ENCODE data around the gene HSPB6.
A peak's percentile ranks its signal among the peaks of the same experiment; 100 is the strongest.

DNA sequence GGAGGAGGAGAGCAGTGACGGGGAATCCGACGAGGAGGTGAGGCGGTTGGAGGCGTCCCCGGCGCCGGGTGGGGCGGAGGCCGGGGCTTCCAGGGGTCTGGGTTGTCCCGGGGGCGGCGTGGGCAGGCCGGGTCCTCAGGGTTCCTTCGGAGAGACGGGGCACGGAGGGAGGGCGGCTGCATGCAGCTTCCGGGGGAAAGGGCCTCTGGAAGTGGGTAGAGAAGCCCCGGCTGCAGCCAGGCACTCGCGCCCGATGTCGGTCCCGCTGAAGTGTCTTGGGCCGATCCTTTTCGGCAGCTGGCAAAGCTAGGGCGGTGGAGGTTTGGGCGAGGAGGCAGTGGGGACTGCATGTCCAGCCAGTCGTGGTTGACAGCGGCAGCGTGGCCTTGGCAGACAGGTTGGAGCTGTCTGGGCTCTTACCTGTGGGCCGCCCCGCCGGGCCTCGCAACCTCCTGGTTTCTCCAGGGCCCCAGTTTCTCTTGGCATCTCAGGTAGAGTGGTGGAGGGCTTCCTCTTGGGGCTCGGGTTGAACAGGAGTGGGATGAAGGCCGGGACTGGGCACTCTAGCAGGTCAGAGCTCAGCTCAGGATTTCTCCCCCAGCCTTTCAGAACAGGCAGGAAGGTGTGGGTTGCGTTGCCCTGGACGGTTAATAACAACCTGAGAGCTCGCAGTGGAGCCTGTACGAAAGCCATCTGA lies 38.3 kb downstream of the HSPB6 start:
- TF ChIP-seq, protein P1, sequence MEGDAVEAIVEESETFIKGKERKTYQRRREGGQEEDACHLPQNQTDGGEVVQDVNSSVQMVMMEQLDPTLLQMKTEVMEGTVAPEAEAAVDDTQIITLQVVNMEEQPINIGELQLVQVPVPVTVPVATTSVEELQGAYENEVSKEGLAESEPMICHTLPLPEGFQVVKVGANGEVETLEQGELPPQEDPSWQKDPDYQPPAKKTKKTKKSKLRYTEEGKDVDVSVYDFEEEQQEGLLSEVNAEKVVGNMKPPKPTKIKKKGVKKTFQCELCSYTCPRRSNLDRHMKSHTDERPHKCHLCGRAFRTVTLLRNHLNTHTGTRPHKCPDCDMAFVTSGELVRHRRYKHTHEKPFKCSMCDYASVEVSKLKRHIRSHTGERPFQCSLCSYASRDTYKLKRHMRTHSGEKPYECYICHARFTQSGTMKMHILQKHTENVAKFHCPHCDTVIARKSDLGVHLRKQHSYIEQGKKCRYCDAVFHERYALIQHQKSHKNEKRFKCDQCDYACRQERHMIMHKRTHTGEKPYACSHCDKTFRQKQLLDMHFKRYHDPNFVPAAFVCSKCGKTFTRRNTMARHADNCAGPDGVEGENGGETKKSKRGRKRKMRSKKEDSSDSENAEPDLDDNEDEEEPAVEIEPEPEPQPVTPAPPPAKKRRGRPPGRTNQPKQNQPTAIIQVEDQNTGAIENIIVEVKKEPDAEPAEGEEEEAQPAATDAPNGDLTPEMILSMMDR (IDR thresholded peaks at IDR 0.05; ENCODE audit: insufficient read depth, low read length) = no peak
- TF ChIP-seq GABPA (IDR thresholded peaks at IDR 0.05; ENCODE audit: low read depth) (no peak), POLR2AphosphoS5 (IDR thresholded peaks at IDR 0.05; ENCODE audit: low read depth) (peak; percentile 35; the same call in 1 of the 2 replicates), SPI1 (IDR thresholded peaks at IDR 0.05; ENCODE audit: borderline replicate concordance, low read depth) (no peak)
- TF ChIP-seq, protein P2, sequence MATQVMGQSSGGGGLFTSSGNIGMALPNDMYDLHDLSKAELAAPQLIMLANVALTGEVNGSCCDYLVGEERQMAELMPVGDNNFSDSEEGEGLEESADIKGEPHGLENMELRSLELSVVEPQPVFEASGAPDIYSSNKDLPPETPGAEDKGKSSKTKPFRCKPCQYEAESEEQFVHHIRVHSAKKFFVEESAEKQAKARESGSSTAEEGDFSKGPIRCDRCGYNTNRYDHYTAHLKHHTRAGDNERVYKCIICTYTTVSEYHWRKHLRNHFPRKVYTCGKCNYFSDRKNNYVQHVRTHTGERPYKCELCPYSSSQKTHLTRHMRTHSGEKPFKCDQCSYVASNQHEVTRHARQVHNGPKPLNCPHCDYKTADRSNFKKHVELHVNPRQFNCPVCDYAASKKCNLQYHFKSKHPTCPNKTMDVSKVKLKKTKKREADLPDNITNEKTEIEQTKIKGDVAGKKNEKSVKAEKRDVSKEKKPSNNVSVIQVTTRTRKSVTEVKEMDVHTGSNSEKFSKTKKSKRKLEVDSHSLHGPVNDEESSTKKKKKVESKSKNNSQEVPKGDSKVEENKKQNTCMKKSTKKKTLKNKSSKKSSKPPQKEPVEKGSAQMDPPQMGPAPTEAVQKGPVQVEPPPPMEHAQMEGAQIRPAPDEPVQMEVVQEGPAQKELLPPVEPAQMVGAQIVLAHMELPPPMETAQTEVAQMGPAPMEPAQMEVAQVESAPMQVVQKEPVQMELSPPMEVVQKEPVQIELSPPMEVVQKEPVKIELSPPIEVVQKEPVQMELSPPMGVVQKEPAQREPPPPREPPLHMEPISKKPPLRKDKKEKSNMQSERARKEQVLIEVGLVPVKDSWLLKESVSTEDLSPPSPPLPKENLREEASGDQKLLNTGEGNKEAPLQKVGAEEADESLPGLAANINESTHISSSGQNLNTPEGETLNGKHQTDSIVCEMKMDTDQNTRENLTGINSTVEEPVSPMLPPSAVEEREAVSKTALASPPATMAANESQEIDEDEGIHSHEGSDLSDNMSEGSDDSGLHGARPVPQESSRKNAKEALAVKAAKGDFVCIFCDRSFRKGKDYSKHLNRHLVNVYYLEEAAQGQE (IDR thresholded peaks at IDR 0.05; ENCODE audit: insufficient replicate concordance, low read depth) = no peak

Measured in HL-60 (cell line).